8988T (cell line): ENCODE results near the gene PRR20A.
"Not testable (repeated sequence)": the region's sequence is repeated elsewhere in the genome, so short reads cannot be mapped to it uniquely, and the experiment has no call there.

Experiments used
- DNase-seq: peaks from one replicate; pipeline ENCODE4 v3.0.0; 2011

The PRR20A gene

GRCh38 chr13:57140235-57140968 is at the start of gene PRR20A:
Gene PRR20A (plus strand): TSS chr13:57140918. CDS start chr13:57141305, 387 bp downstream.
- DNase-seq = not testable (repeated sequence)

- DNase-seq = no peak
Measured at GRCh38 chr13:57114945-57115344, 25.8 kb upstream of the PRR20A start.

- no peak for DNase-seq
Measured at GRCh38 chr13:57123681-57124080, 17.0 kb upstream of the PRR20A start.

- DNase-seq = no peak
Measured at GRCh38 chr13:57128909-57129308, 11.8 kb upstream of the PRR20A start.

GRCh38 chr13:57136093-57136492 is 4.6 kb upstream of the PRR20A start:
- no peak for DNase-seq

GRCh38 chr13:57137585-57137984 is 3.1 kb upstream of the PRR20A start:
- no peak for DNase-seq

GRCh38 chr13:57138988-57139387 is 1.7 kb upstream of the PRR20A start:
- DNase-seq = no peak

- DNase-seq = not testable (repeated sequence)
Measured at GRCh38 chr13:57139781-57140180, 937 bp upstream of the PRR20A start.

GRCh38 chr13:57147188-57147587 is 6.5 kb downstream of the PRR20A start, which contains the start of gene PRR20B:
Gene PRR20B (plus strand): TSS chr13:57147488. CDS start chr13:57147875, 387 bp downstream.
- DNase-seq = not testable (repeated sequence)

GRCh38 chr13:57148106-57148505 is 7.4 kb downstream of the PRR20A start:
- DNase-seq = not testable (repeated sequence)

GRCh38 chr13:57153761-57154160 is 13.0 kb downstream of the PRR20A start, which contains the start of gene PRR20C:
Gene PRR20C (plus strand): TSS chr13:57154061. CDS start chr13:57154448, 387 bp downstream.
- DNase-seq = not testable (repeated sequence)

- not testable (repeated sequence) for DNase-seq
Measured at GRCh38 chr13:57160332-57160731, 19.6 kb downstream of the PRR20A start, which contains the start of gene PRR20D. Gene PRR20D (plus strand): TSS chr13:57160632. CDS start chr13:57161019, 387 bp downstream.

GRCh38 chr13:57166897-57167296 is 26.2 kb downstream of the PRR20A start, which contains the start of gene PRR20E:
Gene PRR20E (plus strand): TSS chr13:57167197. CDS start chr13:57167584, 387 bp downstream.
- not testable (repeated sequence) for DNase-seq

GRCh38 chr13:57191667-57192066 is 50.9 kb downstream of the PRR20A start:
- DNase-seq = no peak
